GM12878 (cell line): ENCODE data around the gene APOC1. TPM values are rescaled to one million over a fixed set of nuclear protein-coding genes. Genes with fewer than 3 reads are reported as not detected.

ENCODE experiments used
- ATAC-seq: fragments of 200-7000 bp; cut with Tn5 transposase; 3 replicates; pipeline ENCODE4 v1.9.1; 2020; ENCODE audit warnings: mild to moderate bottlenecking, moderate library complexity
- BruUV-seq: library from RNA; stranded (reverse); fragments of 400-500 nt; replicated peaks from 2 replicates; lab custom pipeline; 2021; lab: Mats Ljungman, UMichigan
- CTCF ChIA-PET: fragments of 300-600 bp; sonication (Branson Sonifier 250); formaldehyde crosslinking; extraction: SDS; loops from one replicate; lab custom pipeline; 2021; ENCODE audit warnings: inconsistent platforms; lab: Yijun Ruan, JAX
- POLR2A ChIA-PET: fragments of 350-600 bp; formaldehyde crosslinking; extraction: SDS; loops from one replicate; lab custom pipeline; 2021; ENCODE audit warnings: inconsistent platforms; lab: Charles Lee
- RAD21 ChIA-PET: fragments of 300-600 bp; sonication (Branson Sonifier 250); formaldehyde crosslinking; loops from one replicate; lab custom pipeline; 2023; ENCODE audit warnings: antibody characterized with exemption; ENCODE audit not compliant: unreplicated experiment; lab: Charles Lee
- SMC1A ChIA-PET: fragments of 300-600 bp; sonication (Branson Sonifier 250); formaldehyde crosslinking; loops from one replicate; lab custom pipeline; 2023; ENCODE audit not compliant: unreplicated experiment, uncharacterized antibody; lab: Charles Lee
- DNase-seq: peaks from one replicate; pipeline ENCODE4 v3.0.0-alpha.2; 2011; ENCODE audit warnings: low read depth, low spot score
- FAIRE-seq: peaks from 3 replicates; lab custom pipeline; 2011; peaks lifted over from hg19 to GRCh38; lab: Jason Lieb, UNC
- H2AFZ ChIP-seq: 2 replicates; pipeline ENCODE4 v1.6.0; 2011; ENCODE audit warnings: low read depth, low read length, control low read depth; ENCODE audit not compliant: control insufficient read depth
- H3K27ac ChIP-seq: 2 replicates; pipeline ENCODE4 v1.5.1; 2011; ENCODE audit warnings: control low read depth; ENCODE audit not compliant: control insufficient read depth, insufficient read depth
- H3K27me3 ChIP-seq, 2 experiments: replicated peaks in 1 of 2; 2 replicates each; pipeline versions ENCODE4 v1.6.0 to v1.6.1; 2011; ENCODE audit warnings: low read length in 1 of 2; ENCODE audit not compliant: control insufficient read depth in 2 of 2, insufficient read depth in 2 of 2
- H3K36me3 ChIP-seq, 2 experiments: 2 replicates each; pipeline ENCODE4 v1.5.1; 2011; ENCODE audit warnings: low read length in 1 of 2; ENCODE audit not compliant: control insufficient read depth in 2 of 2, insufficient read depth in 2 of 2
- H3K4me1 ChIP-seq: 2 replicates; pipeline ENCODE4 v1.6.1; 2011; ENCODE audit warnings: mild to moderate bottlenecking, low read length, moderate library complexity, mixed read lengths; ENCODE audit not compliant: control insufficient read depth, insufficient read depth
- H3K4me2 ChIP-seq: 2 replicates; pipeline ENCODE4 v1.6.0; 2011; ENCODE audit warnings: control low read depth; ENCODE audit not compliant: control insufficient read depth, insufficient read depth
- H3K4me3 ChIP-seq: fragments of 200-600 bp; sonication (generic); 2 replicates; pipeline ENCODE4 v1.5.1; 2016
- H3K79me2 ChIP-seq: 2 replicates; pipeline ENCODE4 v1.6.0; 2011; ENCODE audit warnings: low read length; ENCODE audit not compliant: control insufficient read depth, insufficient read depth
- H3K9ac ChIP-seq: 2 replicates; pipeline ENCODE4 v1.8.0; 2011; ENCODE audit warnings: low read length, control low read depth, mixed read lengths; ENCODE audit not compliant: control insufficient read depth, insufficient read depth
- H3K9me3 ChIP-seq: replicated peaks from 3 replicates; pipeline ENCODE4 v1.5.1; 2011; ENCODE audit warnings: mild to moderate bottlenecking, low read length; ENCODE audit not compliant: control insufficient read depth, insufficient read depth
- H4K20me1 ChIP-seq: 2 replicates; pipeline ENCODE4 v1.6.0; 2011; ENCODE audit not compliant: control insufficient read depth, insufficient read depth
- CTCF ChIP-seq, 3 experiments: IDR thresholded peaks in 2 of 3; conservative IDR thresholded peaks in 1 of 3; 2 replicates each; pipeline ENCODE4 v1.5.1; 2011; ENCODE audit warnings: low read depth in 3 of 3, low read length in 3 of 3, mild to moderate bottlenecking in 3 of 3, control low read depth in 2 of 3, moderate library complexity in 2 of 3, inconsistent platforms in 1 of 3, mixed read lengths in 1 of 3; ENCODE audit not compliant: control insufficient read depth in 2 of 3, insufficient read depth in 1 of 3; ENCODE audit errors: extremely low read depth in 1 of 3
- EGR1 ChIP-seq, 2 experiments: IDR thresholded peaks; 1 replicate in 1 of 2; 2 replicates in 1 of 2; pipeline ENCODE4 v1.6.1; 2011 to 2012; ENCODE audit warnings: low read depth in 2 of 2, low read length in 2 of 2, borderline replicate concordance in 1 of 2, mild to moderate bottlenecking in 1 of 2, moderate library complexity in 1 of 2
- IRF4 ChIP-seq: IDR thresholded peaks from 2 replicates; pipeline ENCODE4 v1.6.1; 2011; ENCODE audit warnings: low read depth, low read length
- LARP7 ChIP-seq: fragments of 450-650 bp; IDR thresholded peaks from 2 replicates; pipeline ENCODE4 v1.6.1; 2017; ENCODE audit warnings: mild to moderate bottlenecking
- NR2F1 ChIP-seq: fragments of 450-650 bp; conservative IDR thresholded peaks from 2 replicates; pipeline ENCODE4 v1.6.1; 2017; ENCODE audit warnings: mild to moderate bottlenecking
- PBX3 ChIP-seq: IDR thresholded peaks from 2 replicates; pipeline ENCODE4 v1.6.1; 2011; ENCODE audit warnings: mild to moderate bottlenecking, low read depth, low read length, moderate library complexity; ENCODE audit not compliant: insufficient replicate concordance
- SREBF1 ChIP-seq: IDR thresholded peaks from 2 replicates; pipeline ENCODE4 v1.6.1; 2012; ENCODE audit warnings: mild to moderate bottlenecking, low read length
- USF1 ChIP-seq: IDR thresholded peaks from 2 replicates; pipeline ENCODE4 v1.6.1; 2011; ENCODE audit warnings: borderline replicate concordance, low read depth, mild to moderate bottlenecking, moderate library complexity, mixed read lengths, low read length; ENCODE audit not compliant: insufficient read depth; ENCODE audit errors: extremely low read length
- ZNF24 ChIP-seq: fragments of 450-650 bp; IDR thresholded peaks from 2 replicates; pipeline ENCODE4 v1.6.1; 2017; ENCODE audit warnings: antibody characterized with exemption, mild to moderate bottlenecking
- ZZZ3 ChIP-seq: IDR thresholded peaks from 2 replicates; pipeline ENCODE4 v1.6.1; 2011; ENCODE audit warnings: low read depth; ENCODE audit not compliant: control insufficient read depth, insufficient read length
- WGBS: methylation state at CpG from one replicate; pipeline ENCODE4 v1.1.6; 2016; ENCODE audit warnings: low lambda C conversion rate; ENCODE audit not compliant: insufficient replicate concordance, insufficient coverage; ENCODE audit errors: missing lambda C conversion rate; 5-methylcytosine and 5-hydroxymethylcytosine counted together
- in situ Hi-C: fragments of 300-500 bp; cut with MboI; formaldehyde crosslinking; loops from 9 replicates; pipeline ENCODE4 v1.14.3; 2018; ENCODE audit warnings: mixed read lengths
- intact Hi-C: fragments of 100-400 bp; cut with micrococcal nuclease; formaldehyde crosslinking; loops from one replicate; pipeline ENCODE4 v1.14.2; 2022; ENCODE audit not compliant: unreplicated experiment
- polyA plus RNA-seq, 11 experiments: library from polyadenylated mRNA; depleted of rRNA in 4 of 11; unstranded in 6 of 11; stranded (reverse) in 5 of 11; fragments of >200 nt; fragmentation: Nextera tagmentation in 4 of 11; fragmentation: Illumina TruSeq in 1 of 11; extraction: Ambion mirVana in 4 of 11; extraction: Trizol in 1 of 11; gene quantifications; 1 replicate in 1 of 11; 2 replicates in 10 of 11; pipeline versions ENCODE4 v1.2.1 to v1.2.3, GENCODE V29; 2011 to 2016; ENCODE audit warnings: inconsistent platforms in 2 of 11, missing spikeins in 2 of 11, low read depth in 1 of 11
- total RNA-seq, 4 experiments: library from RNA; depleted of rRNA in 3 of 4; stranded (reverse); fragments of >200 nt in 3 of 4; fragmentation: Illumina TruSeq in 1 of 4; extraction: Trizol in 1 of 4; gene quantifications; 2 replicates each; pipeline versions ENCODE4 v1.2.1 to v1.2.3, GENCODE V29; 2013 to 2021

Gene APOC1
- total and polyA plus RNA-seq, 10 of the 15 experiments (the other 5 are each of a cell fraction or from before 2014, with no cell fraction given), result 0.73 to 4.0 (median 2.6) TPM

- TF ChIP-seq USF1, result peak; percentile 29
- no peak for TF ChIP-seq SREBF1
- no peak for TF ChIP-seq ZZZ3
- TF ChIP-seq NR2F1, result peak; percentile 80
- TF ChIP-seq ZNF24, result no peak
- peak in 1 of 2 experiments; percentile 82; a peak in 2 of 3 replicates for TF ChIP-seq EGR1 (IDR thresholded peaks at IDR 0.05; ENCODE audit: borderline replicate concordance in 1 of 2, low read depth in 2 of 2, low read length in 2 of 2)
- TF ChIP-seq CTCF (IDR thresholded peaks at IDR 0.05 in 2 of 3, conservative IDR thresholded peaks at IDR 0.05 in 1 of 3; ENCODE audit: control insufficient read depth in 2 of 3, extremely low read depth in 1 of 3, insufficient read depth in 1 of 3, low read depth in 3 of 3, low read length in 3 of 3), result peak in 1 of 3 experiments; percentile 24; a peak in 1 of 6 replicates
Observed at GRCh38 chr19:44943801-44944249, 29.4 kb downstream of the APOC1 start (continued).

GRCh38 chr19:44947041-44947581 lies 32.7 kb downstream of the APOC1 start:
- BruUV-seq, result no TSS peak
- Histone ChIP-seq H3K27ac (no peak overlapping the region), H3K4me1 (peaks cover 10% of the 10 kb centered on the region), H2AFZ (no peak overlapping the region), H3K9ac (no peak overlapping the region), H3K27me3 (no peaks in the 10 kb centered on the region), H3K36me3 (no peaks in the 10 kb centered on the region), H3K9me3 (no peaks in the 10 kb centered on the region), H3K4me2 (no peak overlapping the region), H3K4me3 (no peak overlapping the region), H3K79me2 (no peaks in the 10 kb centered on the region), H4K20me1 (no peaks in the 10 kb centered on the region)
- ChIA-PET SMC1A (no interaction called here), CTCF (interaction anchor here (1.2 kb wide), 1 partner anchor 39 kb away, joined by 4 read pairs; no protein-coding TSS in a partner anchor), RAD21 (no interaction called here), POLR2A (no interaction called here)
- 89% methylated on average over 13 of the region's 13 CpGs for WGBS
- intact Hi-C loops, result no loop called here
- ATAC-seq (no peak), FAIRE-seq (no peak), DNase-seq (no peak)
- in situ Hi-C loops, result no loop called here
- TF ChIP-seq LARP7 (no peak), PBX3 (no peak), IRF4 (no peak)
